ENCODE results near the gene CSF1R.

DNA sequence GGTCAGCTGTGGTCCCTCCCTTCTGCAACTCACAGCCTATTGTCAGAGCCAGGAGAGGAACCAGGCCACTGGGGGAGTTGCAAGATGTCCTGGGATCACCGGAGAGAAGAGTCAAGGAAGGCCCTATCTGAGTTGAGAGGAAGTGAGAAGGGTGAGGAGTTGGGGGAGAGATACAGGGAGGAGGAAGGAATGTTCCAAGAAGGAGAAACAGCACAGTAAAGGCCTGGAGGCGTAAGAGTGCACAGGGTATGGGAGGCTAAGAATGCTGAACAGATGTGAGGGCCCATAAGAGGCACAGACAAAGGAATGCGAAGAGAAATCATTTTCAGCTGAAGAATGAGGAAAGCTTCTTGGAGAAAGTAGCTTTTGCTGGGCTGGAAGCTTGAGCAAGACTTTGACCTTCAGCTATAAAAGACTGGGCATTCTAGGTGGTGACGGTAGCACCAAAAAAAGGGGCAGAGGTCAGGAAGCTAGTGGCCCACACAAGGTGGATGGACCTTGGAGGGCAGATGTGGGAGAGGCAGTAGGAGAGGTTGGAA is 21.6 kb upstream of the CSF1R start:
- TF ChIP-seq, protein P1, sequence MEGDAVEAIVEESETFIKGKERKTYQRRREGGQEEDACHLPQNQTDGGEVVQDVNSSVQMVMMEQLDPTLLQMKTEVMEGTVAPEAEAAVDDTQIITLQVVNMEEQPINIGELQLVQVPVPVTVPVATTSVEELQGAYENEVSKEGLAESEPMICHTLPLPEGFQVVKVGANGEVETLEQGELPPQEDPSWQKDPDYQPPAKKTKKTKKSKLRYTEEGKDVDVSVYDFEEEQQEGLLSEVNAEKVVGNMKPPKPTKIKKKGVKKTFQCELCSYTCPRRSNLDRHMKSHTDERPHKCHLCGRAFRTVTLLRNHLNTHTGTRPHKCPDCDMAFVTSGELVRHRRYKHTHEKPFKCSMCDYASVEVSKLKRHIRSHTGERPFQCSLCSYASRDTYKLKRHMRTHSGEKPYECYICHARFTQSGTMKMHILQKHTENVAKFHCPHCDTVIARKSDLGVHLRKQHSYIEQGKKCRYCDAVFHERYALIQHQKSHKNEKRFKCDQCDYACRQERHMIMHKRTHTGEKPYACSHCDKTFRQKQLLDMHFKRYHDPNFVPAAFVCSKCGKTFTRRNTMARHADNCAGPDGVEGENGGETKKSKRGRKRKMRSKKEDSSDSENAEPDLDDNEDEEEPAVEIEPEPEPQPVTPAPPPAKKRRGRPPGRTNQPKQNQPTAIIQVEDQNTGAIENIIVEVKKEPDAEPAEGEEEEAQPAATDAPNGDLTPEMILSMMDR (IDR thresholded peaks at IDR 0.05), result no peak
- no peak for TF ChIP-seq POLR2AphosphoS5 (IDR thresholded peaks at IDR 0.05)
- TF ChIP-seq POLR2A (IDR thresholded peaks at IDR 0.05), result no peak

Data from breast epithelium (tissue), 3 donors.